Muscle layer of colon (tissue), 2 donors: Measurements from ENCODE around the gene ST6GALNAC4.

Experiments
- H3K27ac ChIP-seq: one replicate; pipeline ENCODE4 v1.7.0; 2013; ENCODE audit warnings: low read depth, mild to moderate bottlenecking, low read length, moderate library complexity
- H3K27me3 ChIP-seq, 2 donors: one replicate each; pipeline ENCODE4 v1.7.0; 2013; ENCODE audit warnings: low read length in 2 of 2, mild to moderate bottlenecking in 2 of 2; ENCODE audit not compliant: insufficient read depth in 2 of 2, control insufficient read depth in 1 of 2
- H3K36me3 ChIP-seq: one replicate; pipeline ENCODE4 v1.7.0; 2013; ENCODE audit warnings: mild to moderate bottlenecking, low read length; ENCODE audit not compliant: insufficient read depth
- H3K4me1 ChIP-seq: one replicate; pipeline ENCODE4 v1.7.0; 2013; ENCODE audit warnings: mild to moderate bottlenecking, low read length; ENCODE audit not compliant: insufficient read depth
- H3K4me3 ChIP-seq, 2 donors: one replicate each; pipeline ENCODE4 v1.7.0; 2013; ENCODE audit warnings: low read length in 2 of 2, low read depth in 1 of 2, mild to moderate bottlenecking in 1 of 2, moderate library complexity in 1 of 2
- H3K9ac ChIP-seq: one replicate; pipeline ENCODE4 v1.7.0; 2013; ENCODE audit warnings: low read length
- H3K9me3 ChIP-seq: one replicate; pipeline ENCODE4 v1.7.0; 2013; ENCODE audit warnings: mild to moderate bottlenecking, low read length
- donor health status: abdominal sarcoma.
- donor health status: Adenocarcinoma of cecum.

ST6GALNAC4 gene

GRCh38 chr9:127917603-127918002 is 762 bp upstream of the ST6GALNAC4 start:
- Histone ChIP-seq H3K9ac (peak overlapping the region; percentile 4), H3K36me3 (no peaks in the 10 kb centered on the region), H3K27ac (peak overlapping the region; percentile 55), H3K4me3 (no peak overlapping the region), H3K4me1 (peaks cover 16% of the 10 kb centered on the region), H3K9me3 (no peaks in the 10 kb centered on the region), H3K27me3 (peaks cover 0 to 4% of the 10 kb centered on the region in 2 donors)

- Histone ChIP-seq H3K27me3 (no peaks in the 10 kb centered on the region), H3K4me1 (peaks cover 16% of the 10 kb centered on the region), H3K27ac (peak overlapping the region; percentile 59), H3K36me3 (peaks cover under 1% of the 10 kb centered on the region), H3K9me3 (no peaks in the 10 kb centered on the region), H3K4me3 (peak overlapping the region; percentile 53 to 86), H3K9ac (peak overlapping the region; percentile 57)
These were observed 781 bp downstream of the ST6GALNAC4 start for GRCh38 chr9:127915801-127916719.

- no peak overlapping the region for H3K27ac ChIP-seq
- peaks cover 8% of the 10 kb centered on the region for H3K36me3 ChIP-seq
- no peak overlapping the region for H3K4me3 ChIP-seq
- H3K4me1 ChIP-seq, result peaks cover 16% of the 10 kb centered on the region
- H3K9me3 ChIP-seq, result no peaks in the 10 kb centered on the region
- no peak overlapping the region for H3K9ac ChIP-seq
- H3K27me3 ChIP-seq, result no peaks in the 10 kb centered on the region
These were observed 1.5 kb downstream of the ST6GALNAC4 start for GRCh38 chr9:127915325-127915752.

- peaks cover 9% of the 10 kb centered on the region for H3K36me3 ChIP-seq
- H3K27ac ChIP-seq, result no peak overlapping the region
- peaks cover 16% of the 10 kb centered on the region for H3K4me1 ChIP-seq
- H3K27me3 ChIP-seq, result no peaks in the 10 kb centered on the region
- no peak overlapping the region for H3K4me3 ChIP-seq
- H3K9ac ChIP-seq, result no peak overlapping the region
- H3K9me3 ChIP-seq, result no peaks in the 10 kb centered on the region
These were observed 3.2 kb downstream of the ST6GALNAC4 start for GRCh38 chr9:127913682-127914081.

GRCh38 chr9:127912882-127913281 is 4.0 kb downstream of the ST6GALNAC4 start:
- Histone ChIP-seq H3K27ac (no peak overlapping the region), H3K9ac (no peak overlapping the region), H3K27me3 (no peaks in the 10 kb centered on the region), H3K4me3 (no peak overlapping the region), H3K4me1 (peaks cover 16% of the 10 kb centered on the region), H3K9me3 (no peaks in the 10 kb centered on the region), H3K36me3 (peaks cover 9% of the 10 kb centered on the region)

- H3K36me3 ChIP-seq, result peaks cover 9% of the 10 kb centered on the region
- H3K9ac ChIP-seq, result no peak overlapping the region
- H3K4me3 ChIP-seq, result no peak overlapping the region
- no peak overlapping the region for H3K27ac ChIP-seq
- H3K9me3 ChIP-seq, result no peaks in the 10 kb centered on the region
- H3K27me3 ChIP-seq, result no peaks in the 10 kb centered on the region
- peaks cover 13% of the 10 kb centered on the region for H3K4me1 ChIP-seq
These were observed 4.5 kb downstream of the ST6GALNAC4 start for GRCh38 chr9:127912296-127912695.

GRCh38 chr9:127910613-127911205 is 6.1 kb downstream of the ST6GALNAC4 start:
- Histone ChIP-seq H3K9me3 (no peaks in the 10 kb centered on the region), H3K4me1 (peaks cover 15% of the 10 kb centered on the region), H3K4me3 (no peak overlapping the region), H3K27me3 (no peaks in the 10 kb centered on the region), H3K27ac (no peak overlapping the region), H3K9ac (no peak overlapping the region), H3K36me3 (peaks cover 9% of the 10 kb centered on the region)

GRCh38 chr9:127909839-127910273 is 7.0 kb downstream of the ST6GALNAC4 start:
- Histone ChIP-seq H3K4me1 (peaks cover 10% of the 10 kb centered on the region), H3K4me3 (no peak overlapping the region), H3K9me3 (no peaks in the 10 kb centered on the region), H3K9ac (no peak overlapping the region), H3K27ac (no peak overlapping the region), H3K36me3 (peaks cover 9% of the 10 kb centered on the region), H3K27me3 (no peaks in the 10 kb centered on the region)

- Histone ChIP-seq H3K36me3 (peaks cover 9% of the 10 kb centered on the region), H3K9ac (no peak overlapping the region), H3K9me3 (no peaks in the 10 kb centered on the region), H3K4me1 (peaks cover 21% of the 10 kb centered on the region), H3K4me3 (no peak overlapping the region), H3K27ac (no peak overlapping the region), H3K27me3 (no peaks in the 10 kb centered on the region)
These were observed 8.2 kb downstream of the ST6GALNAC4 start for GRCh38 chr9:127908660-127908926.

GRCh38 chr9:127907867-127908659 is 8.8 kb downstream of the ST6GALNAC4 start:
- H3K27me3 ChIP-seq, result no peaks in the 10 kb centered on the region
- no peak overlapping the region for H3K9ac ChIP-seq
- H3K4me3 ChIP-seq, result no peak overlapping the region
- no peaks in the 10 kb centered on the region for H3K9me3 ChIP-seq
- peaks cover 25% of the 10 kb centered on the region for H3K4me1 ChIP-seq
- peaks cover 9% of the 10 kb centered on the region for H3K36me3 ChIP-seq
- no peak overlapping the region for H3K27ac ChIP-seq

- H3K9me3 ChIP-seq, result no peaks in the 10 kb centered on the region
- peaks cover 29% of the 10 kb centered on the region for H3K4me1 ChIP-seq
- no peak overlapping the region for H3K9ac ChIP-seq
- H3K27me3 ChIP-seq, result no peaks in the 10 kb centered on the region
- H3K4me3 ChIP-seq, result no peak overlapping the region
- no peak overlapping the region for H3K27ac ChIP-seq
- H3K36me3 ChIP-seq, result peaks cover 6% of the 10 kb centered on the region
These were observed 11.1 kb downstream of the ST6GALNAC4 start for GRCh38 chr9:127905788-127906191.
